H9 (cell line): ENCODE results near the gene PPM1N. TPM values are rescaled to one million over a fixed set of nuclear protein-coding genes. Genes with fewer than 3 reads are reported as not detected.

Source experiments
- DNase-seq: peaks from one replicate; pipeline ENCODE4 v3.0.0-alpha.2; 2017
- H2AFZ ChIP-seq: one replicate; pipeline ENCODE4 v1.6.1; 2013; ENCODE audit warnings: mild to moderate bottlenecking, low read length, control low read depth, moderate library complexity
- H2AK5ac ChIP-seq: 2 replicates; pipeline ENCODE4 v1.6.1; 2013; ENCODE audit warnings: low read length, control low read depth, mixed read lengths; ENCODE audit not compliant: insufficient read length
- H2BK120ac ChIP-seq: one replicate; pipeline ENCODE4 v1.6.1; 2013; ENCODE audit warnings: low read depth, mild to moderate bottlenecking, low read length, control low read depth, inconsistent platforms; ENCODE audit not compliant: poor library complexity, severe bottlenecking
- H2BK12ac ChIP-seq: 2 replicates; pipeline ENCODE4 v1.6.1; 2013; ENCODE audit warnings: low read length, control low read depth, mixed read lengths, low read depth; ENCODE audit not compliant: insufficient read length
- H2BK15ac ChIP-seq: 2 replicates; pipeline ENCODE4 v1.6.1; 2013; ENCODE audit warnings: low read depth, low read length, control low read depth
- H2BK20ac ChIP-seq: one replicate; pipeline ENCODE4 v1.6.1; 2013; ENCODE audit warnings: low read depth, mild to moderate bottlenecking, low read length, control low read depth, inconsistent platforms; ENCODE audit not compliant: poor library complexity, severe bottlenecking
- H2BK5ac ChIP-seq: 2 replicates; pipeline ENCODE4 v1.6.1; 2013; ENCODE audit warnings: low read length, control low read depth, mixed read lengths; ENCODE audit not compliant: insufficient read length
- H3K14ac ChIP-seq: 2 replicates; pipeline ENCODE4 v1.6.1; 2013; ENCODE audit warnings: low read length, control low read depth; ENCODE audit not compliant: insufficient read depth
- H3K18ac ChIP-seq: 2 replicates; pipeline ENCODE4 v1.6.1; 2013; ENCODE audit warnings: low read depth, mild to moderate bottlenecking, mixed read lengths, low read length, control low read depth; ENCODE audit not compliant: insufficient read length
- H3K23ac ChIP-seq: 2 replicates; pipeline ENCODE4 v1.6.1; 2013; ENCODE audit warnings: low read length, control low read depth, mixed read lengths, low read depth; ENCODE audit not compliant: insufficient read length
- H3K23me2 ChIP-seq: 2 replicates; pipeline ENCODE4 v1.6.1; 2013; ENCODE audit warnings: low read depth, mild to moderate bottlenecking, mixed read lengths, low read length, control low read depth; ENCODE audit not compliant: insufficient read length, poor library complexity, severe bottlenecking
- H3K27ac ChIP-seq: 2 replicates; pipeline ENCODE4 v1.5.1; 2013; ENCODE audit warnings: low read length, control low read depth, mixed read lengths, low read depth; ENCODE audit not compliant: insufficient read length
- H3K27me3 ChIP-seq: 2 replicates; pipeline ENCODE4 v1.6.1; 2013; ENCODE audit warnings: low read length, control low read depth, inconsistent platforms; ENCODE audit not compliant: insufficient read depth
- H3K4ac ChIP-seq: 2 replicates; pipeline ENCODE4 v1.6.1; 2013; ENCODE audit warnings: low read depth, mild to moderate bottlenecking, control low read depth, inconsistent platforms, low read length, moderate library complexity
- H3K4me1 ChIP-seq: 2 replicates; pipeline ENCODE4 v1.6.1; 2013; ENCODE audit warnings: low read length, control low read depth, inconsistent platforms; ENCODE audit not compliant: insufficient read depth
- H3K4me2 ChIP-seq: 2 replicates; pipeline ENCODE4 v1.6.1; 2013; ENCODE audit warnings: low read length, control low read depth, mixed read lengths; ENCODE audit not compliant: insufficient read length, insufficient read depth
- H3K56ac ChIP-seq: 2 replicates; pipeline ENCODE4 v1.6.1; 2013; ENCODE audit warnings: low read depth, mild to moderate bottlenecking, mixed read lengths, low read length, control low read depth; ENCODE audit not compliant: insufficient read length
- H3K79me1 ChIP-seq: 2 replicates; pipeline ENCODE4 v1.6.1; 2013; ENCODE audit warnings: low read depth, mild to moderate bottlenecking, moderate library complexity, low read length, control low read depth, inconsistent platforms; ENCODE audit not compliant: insufficient read depth, poor library complexity, severe bottlenecking
- H3K79me2 ChIP-seq: 2 replicates; pipeline ENCODE4 v1.6.1; 2013; ENCODE audit warnings: low read length, control low read depth, inconsistent platforms; ENCODE audit not compliant: insufficient read depth
- H3K9ac ChIP-seq: 2 replicates; pipeline ENCODE4 v1.6.1; 2013; ENCODE audit warnings: low read length, control low read depth, mixed read lengths; ENCODE audit not compliant: insufficient read length; ENCODE audit errors: extremely low read depth
- H3K9me3 ChIP-seq: one replicate; pipeline ENCODE4 v1.6.1; 2013; ENCODE audit warnings: low read depth, low read length, inconsistent platforms; ENCODE audit not compliant: control insufficient read depth
- H3T11ph ChIP-seq: one replicate; pipeline ENCODE4 v1.6.1; 2013; ENCODE audit warnings: mild to moderate bottlenecking, low read length, control low read depth, inconsistent platforms
- H4K20me1 ChIP-seq: one replicate; pipeline ENCODE4 v1.6.1; 2013; ENCODE audit not compliant: control insufficient read depth, insufficient read length, insufficient read depth
- H4K5ac ChIP-seq: 2 replicates; pipeline ENCODE4 v1.6.1; 2013; ENCODE audit warnings: low read depth, mild to moderate bottlenecking, mixed read lengths, low read length, control low read depth; ENCODE audit not compliant: insufficient read length
- H4K8ac ChIP-seq: replicated peaks from 2 replicates; pipeline ENCODE4 v1.6.1; 2013; ENCODE audit warnings: low read length, control low read depth, mixed read lengths, low read depth; ENCODE audit not compliant: insufficient read length
- H4K91ac ChIP-seq: 2 replicates; pipeline ENCODE4 v1.6.1; 2013; ENCODE audit warnings: low read depth, mild to moderate bottlenecking, moderate library complexity, mixed read lengths, low read length, control low read depth; ENCODE audit not compliant: insufficient read length
- H3K27ac Mint-ChIP-seq, 3 experiments: 2 replicates in 2 of 3; 3 replicates in 1 of 3; pipeline ENCODE4 v1.8.0; 2020 to 2021; ENCODE audit warnings: mixed read lengths in 3 of 3, mild to moderate bottlenecking in 1 of 3, moderate library complexity in 1 of 3
- H3K27me3 Mint-ChIP-seq: 2 replicates; pipeline ENCODE4 v1.8.0; 2021; ENCODE audit warnings: low read depth, mild to moderate bottlenecking, moderate library complexity, mixed read lengths
- H3K36me3 Mint-ChIP-seq, 3 experiments: 2 replicates in 2 of 3; 3 replicates in 1 of 3; pipeline ENCODE4 v1.8.0; 2020 to 2021; ENCODE audit warnings: low read depth in 3 of 3, mixed read lengths in 3 of 3; ENCODE audit not compliant: insufficient read depth in 1 of 3
- H3K4me1 Mint-ChIP-seq, 2 experiments: 2 replicates each; pipeline ENCODE4 v1.8.0; 2020; ENCODE audit warnings: mixed read lengths in 2 of 2
- H3K4me3 Mint-ChIP-seq, 2 experiments: 2 replicates in 1 of 2; 3 replicates in 1 of 2; pipeline ENCODE4 v1.8.0; 2020 to 2021; ENCODE audit warnings: mild to moderate bottlenecking in 2 of 2, mixed read lengths in 2 of 2, moderate library complexity in 1 of 2
- H3K9me3 Mint-ChIP-seq, 2 experiments: 2 replicates in 1 of 2; 3 replicates in 1 of 2; pipeline ENCODE4 v1.8.0; 2020; ENCODE audit warnings: mild to moderate bottlenecking in 2 of 2, mixed read lengths in 2 of 2, moderate library complexity in 1 of 2
- CTCF ChIP-seq: fragments of 200-600 bp; sonication (generic); conservative IDR thresholded peaks from 3 replicates; pipeline ENCODE4 v1.8.0; 2021; ENCODE audit warnings: antibody characterized with exemption, mild to moderate bottlenecking
- WGBS: extraction: QIAGEN DNeasy Blood & Tissue Kit; methylation state at CpG from one replicate; pipeline ENCODE4 v1.1.7; 2013; ENCODE audit warnings: missing lambda C conversion rate, low lambda C conversion rate, mixed read lengths; ENCODE audit not compliant: insufficient read length; ENCODE audit errors: extremely low coverage; 5-methylcytosine and 5-hydroxymethylcytosine counted together
- total RNA-seq: library from RNA; stranded (reverse); gene quantifications from 2 replicates; pipeline ENCODE4 v1.2.1, GENCODE V29; 2021

The PPM1N gene
- total RNA-seq, 1 experiment from 2014 or later, result 7.7 TPM

DNA sequence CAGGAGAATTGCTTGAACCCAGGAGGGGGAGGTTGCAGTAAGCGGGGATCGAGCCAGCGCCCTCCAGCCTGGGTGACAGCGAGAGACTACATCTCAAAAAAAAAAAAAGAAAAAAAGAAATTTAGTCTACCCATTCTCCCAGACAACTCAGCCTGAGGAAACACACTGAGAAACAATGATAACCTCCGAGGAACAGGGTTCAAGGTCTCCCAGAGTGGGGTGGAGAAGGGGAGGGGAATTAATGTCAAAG lies 7.7 kb downstream of the PPM1N start:
- H4K5ac ChIP-seq, result no peak overlapping the region
- H2AFZ ChIP-seq, result no peak overlapping the region
- no peak overlapping the region for H2AK5ac ChIP-seq
- no peak for TF ChIP-seq CTCF
- no peaks in the 10 kb centered on the region for H3K9me3 ChIP-seq
- H3K4ac ChIP-seq, result no peak overlapping the region
- H3K79me2 ChIP-seq, result peaks cover 22% of the 10 kb centered on the region; the same call in 1 of the 2 replicates
- peaks cover 0 to 13% (median 3%) of the 10 kb centered on the region in 3 experiments; a peak in 4 of 7 replicates for H3K36me3 Mint-ChIP-seq
- H3K27me3 Mint-ChIP-seq, result peaks cover 3% of the 10 kb centered on the region
- no peak overlapping the region for H3K23ac ChIP-seq
- no peak overlapping the region for H3K18ac ChIP-seq
- H2BK5ac ChIP-seq, result no peak overlapping the region
- no peak overlapping the region for H2BK12ac ChIP-seq
- peak overlapping the region; percentile 88 for H3K4me2 ChIP-seq
- H2BK20ac ChIP-seq, result no peak overlapping the region
- H4K20me1 ChIP-seq, result no peaks in the 10 kb centered on the region
- H3K56ac ChIP-seq, result no peak overlapping the region
- H2BK15ac ChIP-seq, result no peak overlapping the region
- H4K91ac ChIP-seq, result no peak overlapping the region
- peaks cover 20% of the 10 kb centered on the region for H3K23me2 ChIP-seq
- DNase-seq, result no peak
- no peak overlapping the region for H2BK120ac ChIP-seq
- peaks cover 6% of the 10 kb centered on the region for H3K79me1 ChIP-seq
- no peak overlapping the region for H3K27ac ChIP-seq
- peak overlapping the region; percentile 72 to 81 for H3K4me3 Mint-ChIP-seq
- H4K8ac ChIP-seq, result no peak overlapping the region
- peak overlapping the region in 1 of 3 experiments; percentile 91; a peak in 2 of 7 replicates for H3K27ac Mint-ChIP-seq
- no CpG with 5 or more reads among the region's 5 CpGs for WGBS
- peaks cover 3% of the 10 kb centered on the region; the same call in 1 of the 2 replicates for H3K4me1 ChIP-seq
- no peaks in the 10 kb centered on the region for H3K27me3 ChIP-seq
- H3K9me3 Mint-ChIP-seq, result no peaks in the 10 kb centered on the region; a peak in 1 of 5 replicates
- H3K9ac ChIP-seq, result no peak overlapping the region
- H3K14ac ChIP-seq, result no peak overlapping the region
- H3K4me1 Mint-ChIP-seq, result peaks cover 25 to 39% of the 10 kb centered on the region in 2 experiments
- no peak overlapping the region for H3T11ph ChIP-seq
